DLD1 (cell line): ENCODE measurements around the gene TGM4.
"Not testable (repeated sequence)": the region's sequence is repeated elsewhere in the genome, so short reads cannot be mapped to it uniquely, and the experiment has no call there.

Source experiments
- in situ Hi-C: cut with HindIII; loops from 2 replicates; pipeline ENCODE4 v1.10.0; 2017; ENCODE audit warnings: low sequenced_read_pairs

The TGM4 gene

DNA sequence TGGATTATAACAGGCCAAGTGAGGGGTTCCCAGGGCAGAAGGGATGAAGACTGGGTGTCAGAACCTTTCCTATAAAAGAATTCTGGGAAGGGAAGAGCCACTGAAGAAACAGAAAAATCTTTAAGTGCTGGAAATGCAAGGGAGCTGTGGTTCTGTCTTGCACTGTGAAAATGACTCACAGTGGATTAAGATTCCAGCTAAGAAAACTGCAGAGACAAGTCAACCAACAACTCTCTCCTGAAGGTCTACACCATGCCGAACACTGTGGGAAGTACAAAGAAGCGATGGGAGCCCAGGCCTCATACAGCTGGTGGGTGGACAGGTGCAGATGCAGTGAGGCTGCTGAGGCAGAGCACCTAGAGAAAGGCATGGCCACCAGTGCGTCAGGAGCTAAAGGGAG is 73.8 kb downstream of the TGM4 start:
- in situ Hi-C loops: no loop called here

DNA sequence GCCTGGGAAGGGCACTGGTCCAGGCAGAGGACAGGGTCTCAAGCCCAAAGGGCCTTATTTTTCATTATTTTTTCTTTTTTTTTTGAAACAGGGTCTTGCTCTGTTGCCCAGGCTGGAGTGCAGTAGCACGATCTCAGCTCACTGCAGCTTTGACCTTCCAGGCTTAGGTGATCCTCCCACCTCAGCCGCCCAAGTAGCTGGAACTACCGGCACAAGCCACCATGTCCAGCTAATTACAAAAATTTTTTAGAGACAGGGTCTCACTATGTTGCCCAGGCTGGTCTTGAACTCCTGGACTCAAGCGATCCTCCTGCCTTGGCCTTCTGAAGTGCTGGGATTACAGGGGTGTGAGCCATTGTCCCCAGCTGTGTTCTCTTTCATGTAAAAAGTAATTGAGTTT is 75.4 kb downstream of the TGM4 start:
- in situ Hi-C loops: not testable (repeated sequence)

- in situ Hi-C loops: no loop called here
Observed at GRCh38 chr3:44950275-44950734, 75.9 kb downstream of the TGM4 start.

DNA sequence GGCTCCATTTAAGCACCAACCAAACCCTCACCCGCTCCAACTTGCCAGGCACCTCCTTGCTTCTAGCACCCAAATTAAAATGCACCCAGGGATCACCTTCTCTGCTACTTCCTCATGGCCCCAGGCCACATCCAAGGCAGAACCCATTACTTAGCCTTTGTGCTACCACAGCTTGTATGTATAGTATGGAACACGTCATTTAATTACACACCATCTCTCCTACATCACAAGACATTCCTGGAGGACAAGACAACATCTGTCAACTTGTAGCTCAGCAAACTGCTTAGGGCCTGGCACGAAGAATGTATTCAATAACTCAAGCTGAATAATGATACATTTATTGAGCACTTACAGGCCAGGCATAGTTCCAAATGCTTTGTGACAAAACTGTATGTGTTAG is 78.3 kb downstream of the TGM4 start:
- in situ Hi-C loops: no loop called here

DNA sequence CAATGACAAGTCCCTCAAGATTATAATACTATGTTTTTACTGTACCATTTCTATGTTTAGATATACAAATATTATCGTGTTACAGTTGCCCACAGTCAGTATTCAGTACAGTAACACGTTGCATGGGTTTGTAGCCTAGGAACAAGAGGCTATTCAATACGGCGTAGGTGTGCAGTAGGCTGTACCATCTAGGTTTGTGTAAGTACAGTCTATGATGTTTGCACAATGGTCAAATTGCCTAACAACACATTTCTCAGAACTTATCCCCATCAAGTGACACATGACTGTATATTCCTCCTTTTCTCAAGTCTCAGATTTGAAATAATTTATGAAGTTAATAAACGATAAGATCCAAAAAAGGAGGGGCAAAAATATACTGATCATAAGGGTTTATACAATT is 79.9 kb downstream of the TGM4 start:
- in situ Hi-C loops: no loop called here

DNA sequence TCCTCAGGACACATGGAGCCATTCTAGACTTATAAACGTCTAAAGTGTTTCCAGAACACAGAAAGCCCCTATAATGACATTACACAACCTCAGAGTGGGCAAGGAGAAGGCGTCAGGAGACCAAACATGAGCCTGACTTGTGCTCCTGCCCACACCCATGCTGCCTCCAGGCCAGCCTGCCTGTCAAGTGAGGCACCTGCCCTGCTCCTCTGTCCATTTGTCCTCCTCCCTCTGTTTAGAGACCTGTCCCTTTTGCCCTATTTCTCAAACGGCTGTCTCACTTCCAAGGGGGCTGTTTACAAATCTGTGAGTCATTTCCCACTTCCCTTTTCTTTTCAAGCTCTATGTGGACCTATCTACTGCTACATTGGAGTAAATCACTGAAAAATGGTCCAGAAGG is 80.6 kb downstream of the TGM4 start:
- in situ Hi-C loops: no loop called here

GRCh38 chr3:44955917-44956316 is 81.5 kb downstream of the TGM4 start:
- in situ Hi-C loops: no loop called here

DNA sequence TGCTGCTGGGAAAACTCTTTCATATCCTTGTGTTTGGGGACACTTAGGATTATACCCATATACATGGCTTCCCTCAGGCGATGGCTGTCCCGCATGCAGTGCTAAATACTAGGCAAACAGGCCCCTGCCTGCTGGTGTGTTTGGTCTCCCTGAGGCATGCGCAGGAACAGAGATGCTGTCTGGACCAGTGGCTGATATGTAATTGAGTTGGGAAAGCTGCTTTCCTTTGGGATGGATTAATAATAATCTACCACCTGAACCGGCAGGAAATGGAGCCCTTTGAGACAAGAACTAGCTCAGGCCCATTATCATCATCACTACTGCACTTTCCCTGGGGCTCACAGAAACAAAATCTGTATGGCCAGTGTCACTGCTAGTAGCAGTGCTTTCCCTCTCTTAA is 83.6 kb downstream of the TGM4 start:
- in situ Hi-C loops: no loop called here

- in situ Hi-C loops: no loop called here
Observed at GRCh38 chr3:44958386-44958785, 84.0 kb downstream of the TGM4 start.

DNA sequence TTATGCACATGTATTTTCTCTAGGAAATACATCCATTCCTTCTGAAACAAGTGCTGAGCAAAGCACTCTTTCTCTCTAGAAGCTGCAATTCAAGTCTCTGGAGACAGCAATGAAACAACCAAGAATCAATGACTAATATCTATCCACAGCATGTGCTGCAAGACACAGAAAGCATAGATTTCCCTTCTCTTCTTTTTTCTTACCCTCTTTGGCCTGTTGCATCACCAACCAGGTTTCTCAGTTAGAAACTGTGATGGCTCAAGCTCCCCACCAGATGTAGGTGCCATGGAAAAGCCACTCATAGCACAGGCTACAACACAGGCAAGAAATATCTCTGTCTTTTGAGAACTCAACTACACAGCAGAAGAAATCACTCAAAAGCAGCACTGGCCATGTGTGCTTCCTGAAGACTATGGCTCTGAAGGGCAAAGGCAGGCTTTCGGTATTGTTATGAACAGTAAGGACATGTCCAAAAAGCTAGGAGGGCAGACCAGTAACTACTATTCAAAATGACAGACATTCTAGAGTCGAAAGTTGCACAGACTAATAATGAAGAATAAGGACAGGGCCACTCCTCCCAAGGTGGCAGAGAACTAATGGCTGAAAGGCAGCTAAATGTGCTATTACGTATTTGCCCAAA is 86.1 kb downstream of the TGM4 start:
- in situ Hi-C loops: no loop called here

- in situ Hi-C loops: no loop called here
Observed at GRCh38 chr3:44961888-44962287, 87.5 kb downstream of the TGM4 start.

DNA sequence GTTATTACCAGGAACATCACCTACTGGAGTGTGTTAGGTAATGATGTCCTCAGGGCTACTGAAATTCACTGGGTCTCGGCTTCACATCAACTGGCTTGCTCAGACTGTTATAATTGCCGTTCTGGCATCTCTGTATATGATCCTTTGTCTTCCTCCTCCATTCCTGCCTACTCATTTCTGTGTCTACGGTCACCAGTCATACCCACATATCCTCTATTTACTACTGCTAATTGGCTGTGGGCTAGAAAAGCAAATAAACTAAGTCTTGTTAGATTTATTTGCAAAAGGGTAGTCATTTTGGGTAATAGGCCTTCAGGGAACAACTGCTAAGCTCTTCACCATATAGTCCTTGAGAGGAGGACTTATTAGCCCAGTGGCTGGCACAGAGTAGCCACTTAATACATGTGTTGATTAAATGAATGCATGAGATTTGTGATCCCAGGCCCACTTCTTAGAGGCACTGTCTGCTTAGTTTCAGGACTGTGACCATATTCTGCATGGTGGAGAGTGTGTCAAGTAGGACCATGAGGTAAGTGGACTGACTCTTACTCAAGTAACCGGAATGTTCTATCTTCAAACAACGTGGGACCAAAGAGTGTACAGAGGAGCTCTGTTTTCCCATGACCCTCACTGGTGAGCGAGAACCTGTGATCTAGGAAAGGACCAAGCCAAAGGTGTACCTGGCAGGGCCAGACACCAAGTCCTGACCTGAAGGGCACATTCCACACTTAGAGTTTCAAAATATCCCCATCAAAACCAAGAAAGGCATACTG is 88.4 kb downstream of the TGM4 start:
- in situ Hi-C loops: no loop called here

DNA sequence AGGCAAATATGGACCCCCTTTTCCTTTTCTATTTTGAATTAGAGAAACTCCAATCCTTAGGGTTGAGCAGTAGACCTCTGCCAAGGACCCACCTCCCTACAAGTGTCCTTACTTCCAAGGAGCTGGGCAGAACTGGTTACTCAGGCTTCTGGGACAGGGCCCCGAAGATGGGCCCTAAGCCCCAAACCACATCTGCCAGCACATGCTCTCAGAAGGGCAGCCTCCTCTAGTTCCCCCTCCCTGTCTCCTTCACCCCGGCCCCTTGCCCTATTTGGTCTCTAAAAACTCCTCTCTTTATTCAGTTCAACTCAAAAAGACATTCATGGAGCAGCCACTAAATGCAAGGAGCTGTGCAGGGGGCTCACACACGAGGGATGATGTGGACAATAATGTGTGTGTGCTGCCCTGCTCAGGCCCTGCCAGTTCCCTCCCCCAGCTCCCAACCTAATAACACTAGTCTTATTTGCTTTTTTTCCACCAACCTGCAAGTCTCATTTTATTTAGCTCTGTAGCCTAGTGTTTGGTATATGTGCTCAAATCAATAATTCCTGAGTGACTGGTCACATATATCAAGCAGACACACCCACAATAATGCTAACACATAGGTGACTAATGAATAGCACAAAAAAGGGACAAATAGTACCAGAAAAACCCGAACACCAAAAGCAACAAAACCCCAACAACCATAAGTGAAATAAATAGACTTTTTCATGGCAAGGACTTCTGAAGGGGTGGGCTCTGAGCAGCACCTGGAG is 89.3 kb downstream of the TGM4 start:
- in situ Hi-C loops: no loop called here
